Frontal cortex (tissue), 4 donors: ENCODE measurements around the gene SPRED3. TPM values are rescaled to one million over a fixed set of nuclear protein-coding genes. Genes with fewer than 3 reads are reported as not detected.
"Not testable (repeated sequence)": the region's sequence is repeated elsewhere in the genome, so short reads cannot be mapped to it uniquely, and the experiment has no call there.

Experiments
- DNase-seq, 2 donors: peaks; one replicate each; pipeline ENCODE4 v3.0.0; 2012; ENCODE audit warnings: low spot score in 2 of 2
- FAIRE-seq: peaks from 2 replicates; lab custom pipeline; 2012; peaks lifted over from hg19 to GRCh38; lab: Jason Lieb, UNC
- total RNA-seq: library from RNA; depleted of rRNA; stranded (reverse); fragments of >200 nt; gene quantifications from one replicate; pipeline ENCODE4 v1.2.3, GENCODE V29; 2014
- donor health status: control.
- donor health status: control.
- donor health status: control.

The SPRED3 gene, protein sequence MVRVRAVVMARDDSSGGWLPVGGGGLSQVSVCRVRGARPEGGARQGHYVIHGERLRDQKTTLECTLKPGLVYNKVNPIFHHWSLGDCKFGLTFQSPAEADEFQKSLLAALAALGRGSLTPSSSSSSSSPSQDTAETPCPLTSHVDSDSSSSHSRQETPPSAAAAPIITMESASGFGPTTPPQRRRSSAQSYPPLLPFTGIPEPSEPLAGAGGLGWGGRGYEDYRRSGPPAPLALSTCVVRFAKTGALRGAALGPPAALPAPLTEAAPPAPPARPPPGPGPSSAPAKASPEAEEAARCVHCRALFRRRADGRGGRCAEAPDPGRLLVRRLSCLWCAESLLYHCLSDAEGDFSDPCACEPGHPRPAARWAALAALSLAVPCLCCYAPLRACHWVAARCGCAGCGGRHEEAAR
- 1.6 TPM for total RNA-seq

DNA sequence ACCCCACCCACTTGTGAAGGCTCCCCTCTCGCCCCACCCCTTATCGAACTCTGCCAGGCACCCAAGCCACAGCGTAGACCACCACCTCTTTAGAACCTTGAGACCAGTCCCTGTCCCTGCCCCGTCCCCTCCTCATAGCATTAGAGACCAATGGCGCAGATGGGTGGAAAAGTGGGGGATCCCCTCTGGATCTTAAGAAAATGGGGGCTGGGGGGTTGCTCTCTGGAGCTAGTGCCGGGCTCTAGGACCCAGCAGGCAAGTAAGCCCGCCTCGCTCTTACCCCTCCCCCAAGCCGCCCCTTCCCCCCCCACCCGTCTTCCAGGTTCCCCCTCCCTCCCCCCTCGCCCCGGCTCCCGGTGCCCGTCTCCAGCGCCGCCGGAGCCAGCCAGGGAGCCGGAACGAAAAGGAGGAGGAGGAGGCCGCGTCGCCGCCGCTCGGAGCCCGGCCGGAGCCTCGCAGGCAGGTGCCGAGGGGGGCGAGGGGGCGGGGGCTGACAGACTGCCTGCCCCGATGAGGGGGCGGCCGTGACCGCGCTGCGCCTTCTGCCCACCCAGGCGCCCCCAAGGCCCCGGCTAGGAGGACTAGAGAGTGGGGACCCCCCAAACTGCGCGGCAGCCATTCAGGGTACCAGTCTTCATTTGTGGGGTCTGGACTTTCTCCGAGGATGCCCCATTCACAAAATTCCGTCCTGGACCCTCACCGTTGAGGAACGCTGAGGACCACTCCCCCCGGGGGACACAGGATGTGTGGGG lies at the start of gene SPRED3:
SPRED3 (plus strand) TSS at position 349 of the 752 bp plus-strand sequence. CDS start 1,606 bp downstream, outside the sequence.
- peak; percentile 75 to 77 for DNase-seq
- FAIRE-seq: no peak

DNA sequence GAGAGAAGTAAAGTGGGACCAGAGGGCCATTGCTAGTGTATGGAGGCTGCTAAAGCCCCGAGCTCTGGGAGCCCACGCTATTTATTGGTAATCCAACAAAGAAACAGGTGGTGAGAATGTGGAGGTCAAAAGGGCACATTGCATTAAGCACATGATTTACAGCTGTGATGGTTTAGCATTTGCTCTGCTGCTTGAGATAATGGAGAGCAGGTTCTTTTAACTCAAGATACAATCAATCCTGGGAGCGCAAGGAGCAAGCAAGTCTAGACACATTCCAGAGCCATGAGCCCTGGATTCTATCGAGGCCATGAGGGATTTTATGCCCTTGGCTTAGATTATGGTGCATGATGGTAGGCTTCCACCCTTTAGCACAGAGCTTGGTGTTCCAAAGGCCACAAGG lies 49.5 kb upstream of the SPRED3 start:
- DNase-seq, FAIRE-seq: not testable (repeated sequence)

DNA sequence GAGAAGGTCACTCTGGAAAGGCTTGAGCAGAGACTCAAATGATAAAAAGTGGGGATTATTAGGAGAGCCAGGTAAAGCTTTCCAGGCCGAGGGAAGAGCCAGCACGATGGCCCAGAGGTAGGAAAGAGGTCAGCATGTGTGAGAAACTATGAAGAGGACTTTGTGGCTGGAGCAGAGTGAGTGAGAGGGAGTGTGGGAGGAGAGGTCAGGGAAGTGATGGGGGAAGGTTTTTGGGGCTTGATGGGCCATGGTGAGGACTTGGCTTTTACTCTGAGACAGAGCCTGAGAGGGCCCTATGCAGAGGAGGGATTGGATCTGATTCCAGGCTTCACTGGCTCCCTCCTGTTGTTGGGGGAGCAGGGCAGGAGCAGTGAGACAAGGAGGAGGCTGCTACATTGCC lies 47.6 kb upstream of the SPRED3 start:
- DNase-seq: no peak
- no peak for FAIRE-seq

DNA sequence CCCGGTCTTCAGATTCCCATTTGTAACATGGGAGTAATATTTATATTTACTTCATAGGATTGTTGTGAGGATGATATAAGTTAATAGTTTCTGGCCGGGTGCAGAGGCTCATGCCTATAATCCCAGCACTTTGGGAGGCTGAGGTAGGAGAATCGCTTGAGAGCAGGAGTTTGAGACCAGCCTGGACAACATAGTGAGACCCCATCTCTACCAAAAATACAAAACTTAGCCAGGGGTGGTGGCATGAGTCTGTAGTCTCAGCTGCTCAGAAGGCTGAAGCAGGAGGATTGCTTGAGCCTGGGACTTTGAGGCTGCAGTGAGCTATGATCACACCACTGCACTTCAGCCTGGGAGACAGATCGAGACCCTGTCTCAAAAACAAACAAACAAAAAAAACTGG lies 41.7 kb upstream of the SPRED3 start:
- DNase-seq (no peak), FAIRE-seq (no peak)

DNA sequence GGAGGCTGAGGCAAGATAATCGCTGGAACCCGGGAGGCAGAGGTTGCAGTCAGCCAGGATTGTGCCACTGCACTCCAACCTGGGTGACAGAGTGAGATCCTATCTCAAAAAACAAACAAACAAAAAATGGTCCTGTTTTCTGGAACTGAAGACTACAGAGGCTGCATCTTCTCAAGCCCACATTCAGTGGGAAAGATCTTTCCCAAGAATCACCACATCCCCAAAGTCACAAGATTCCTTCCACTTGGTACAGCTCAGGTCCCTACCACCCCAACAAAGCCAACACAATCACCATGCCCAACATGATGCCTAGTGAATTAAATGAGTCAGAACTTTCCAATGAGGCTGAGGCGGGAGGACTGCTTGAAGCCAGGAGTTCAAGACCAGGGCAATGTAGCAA lies 37.6 kb upstream of the SPRED3 start:
- no peak for FAIRE-seq

DNA sequence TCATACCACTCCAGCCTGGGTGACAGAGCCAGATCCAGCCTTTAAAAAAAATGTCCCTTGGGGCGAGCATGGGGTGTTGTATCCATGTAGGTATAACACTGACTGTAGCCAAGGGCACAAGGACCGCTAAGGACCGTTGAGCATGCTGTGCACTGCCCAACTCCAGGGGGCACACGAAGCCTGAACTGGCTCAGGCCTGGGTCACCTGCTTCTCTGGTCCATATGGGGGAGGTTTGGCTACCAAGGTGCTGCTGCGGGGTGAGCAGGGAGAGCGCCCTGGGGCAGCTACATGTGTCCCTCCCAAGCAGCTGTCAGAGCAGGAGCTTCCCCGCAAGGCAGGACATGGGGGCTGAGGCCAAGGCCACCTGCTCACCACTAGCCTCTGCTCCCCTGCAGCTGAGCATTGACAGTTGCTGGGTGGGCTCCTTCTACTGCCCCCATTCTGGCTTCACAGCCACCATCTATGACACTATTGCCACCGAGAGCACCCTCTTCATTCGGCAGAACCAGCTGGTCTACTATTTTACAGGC lies 36.6 kb upstream of the SPRED3 start:
- FAIRE-seq: no peak

More for the DNA sequence above, 37.6 kb upstream of the SPRED3 start:
- DNase-seq: no peak

DNA sequence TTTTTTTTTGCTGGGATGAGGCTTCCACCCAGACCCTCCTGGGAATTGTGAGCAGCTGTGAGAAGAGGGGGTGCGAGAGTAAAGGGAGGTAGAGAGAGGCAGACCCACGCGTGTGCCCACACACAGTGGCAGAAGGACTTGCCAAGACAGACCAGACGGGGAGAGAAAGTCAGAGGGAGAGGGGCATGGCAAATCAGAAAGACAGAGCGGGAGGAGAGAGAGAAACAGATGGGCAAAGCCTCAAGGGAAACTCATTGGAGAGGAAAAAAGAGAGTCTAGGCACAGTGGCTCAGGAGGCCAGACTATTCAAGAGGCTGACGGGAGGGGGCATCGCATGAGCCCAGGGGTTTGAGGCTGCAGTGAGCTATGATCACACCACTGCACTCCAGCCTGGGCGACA lies 35.9 kb upstream of the SPRED3 start:
- DNase-seq (no peak), FAIRE-seq (no peak)

More for the DNA sequence above, 36.6 kb upstream of the SPRED3 start:
- no peak for DNase-seq

DNA sequence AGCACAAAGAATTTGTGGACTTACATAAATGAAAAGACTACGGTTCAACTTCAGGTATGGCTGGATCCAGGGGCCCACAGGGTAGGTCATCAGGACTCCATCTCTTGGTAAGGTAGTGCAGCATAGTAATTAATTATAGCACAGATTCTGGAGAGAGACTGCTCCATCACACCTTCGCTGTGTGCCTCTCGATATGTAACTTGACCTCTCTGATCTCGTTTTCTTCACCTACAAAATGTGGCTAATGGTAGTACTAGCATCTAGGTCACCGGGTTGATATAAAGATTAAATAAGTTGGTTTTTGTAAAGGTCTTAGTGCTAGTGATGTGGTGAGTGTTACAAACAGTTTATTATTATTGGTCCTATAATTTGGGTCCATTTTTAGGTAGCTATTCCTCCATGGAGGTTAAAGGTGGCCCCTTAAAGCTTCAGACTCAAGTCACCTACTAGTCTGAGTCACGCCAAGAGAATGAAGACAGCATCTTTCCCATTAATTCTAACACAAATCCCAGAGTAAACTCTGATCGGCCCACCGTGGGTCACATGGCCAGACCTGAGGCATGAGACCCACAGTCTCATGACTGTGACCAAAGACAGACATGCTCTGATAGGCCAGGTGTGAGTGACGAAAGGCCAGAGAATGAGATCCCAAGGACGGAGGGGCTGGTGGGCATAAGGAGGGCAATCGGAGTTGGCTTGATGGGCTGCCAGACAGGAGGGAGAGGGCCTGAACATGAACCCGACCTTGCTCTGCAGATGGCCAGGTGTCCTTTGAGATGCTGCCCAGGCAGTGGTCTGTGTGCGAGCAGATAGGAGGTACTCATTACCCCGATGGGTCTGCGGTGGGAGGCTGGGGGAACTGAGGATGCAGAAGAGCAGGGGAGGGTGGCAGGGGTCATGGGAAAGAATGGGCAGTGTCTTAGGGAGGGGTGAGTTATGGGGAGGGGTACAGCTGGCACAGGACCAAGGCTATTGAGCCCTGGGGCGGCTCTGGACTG lies 32.5 kb upstream of the SPRED3 start:
- DNase-seq (no peak), FAIRE-seq (no peak)

DNA sequence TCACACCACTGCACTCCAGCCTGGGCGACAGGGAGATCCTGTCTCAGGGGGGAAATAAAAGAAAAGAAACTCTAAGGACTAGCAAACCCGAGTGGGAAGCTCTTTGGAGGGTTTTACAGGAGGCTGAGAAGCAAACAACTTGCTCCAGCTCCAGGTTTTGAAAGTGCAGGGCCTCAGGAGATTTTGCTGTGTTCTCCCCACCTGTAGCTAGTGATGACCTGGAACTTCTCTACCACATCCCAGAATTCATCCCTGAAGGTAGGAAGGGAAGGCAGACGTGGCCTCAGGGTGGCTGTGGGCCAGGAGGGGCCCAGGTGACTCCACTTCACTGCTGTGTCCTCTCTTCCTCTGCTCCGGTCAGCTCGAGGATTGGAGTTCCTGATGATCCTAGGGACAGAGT lies 30.4 kb upstream of the SPRED3 start:
- DNase-seq (no peak), FAIRE-seq (no peak)

DNA sequence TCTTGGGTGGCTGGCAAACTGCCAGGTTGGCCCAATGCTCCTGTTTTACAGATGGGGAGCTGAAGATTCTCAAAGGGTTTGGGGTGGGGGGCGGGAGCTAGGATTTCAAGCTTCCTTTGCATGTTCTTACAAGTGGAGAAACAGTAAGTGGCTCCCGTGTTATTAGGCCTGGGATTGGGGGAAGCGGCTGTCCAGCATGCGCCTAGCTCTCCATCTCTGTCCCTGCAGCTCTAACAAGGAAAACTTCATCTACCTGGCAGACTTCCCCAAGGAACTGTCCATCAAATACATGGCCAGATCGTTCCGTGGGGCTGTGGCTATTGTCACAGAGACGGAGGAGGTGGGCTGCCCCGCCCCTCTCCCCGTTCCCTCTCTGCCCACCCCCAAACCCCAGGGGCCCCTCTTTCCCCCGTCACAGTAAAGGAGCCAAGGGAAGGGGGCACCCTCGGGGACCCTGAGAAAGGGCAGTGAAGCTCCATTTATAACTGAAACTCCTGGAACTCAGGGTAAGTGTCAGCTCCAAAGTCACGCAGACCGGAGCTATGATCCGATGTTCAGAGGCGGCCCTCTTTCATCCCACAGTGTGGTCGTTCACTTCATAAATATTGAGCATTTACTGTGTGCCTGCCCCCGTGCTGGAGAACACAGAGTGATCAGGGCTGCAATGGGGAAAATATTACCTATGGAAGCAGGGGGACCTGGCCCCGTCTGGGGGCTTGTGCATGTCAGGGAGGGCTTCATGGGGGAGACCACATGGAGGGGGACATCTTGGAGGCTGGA lies 29.1 kb upstream of the SPRED3 start:
- FAIRE-seq (no peak), DNase-seq (no peak)

DNA sequence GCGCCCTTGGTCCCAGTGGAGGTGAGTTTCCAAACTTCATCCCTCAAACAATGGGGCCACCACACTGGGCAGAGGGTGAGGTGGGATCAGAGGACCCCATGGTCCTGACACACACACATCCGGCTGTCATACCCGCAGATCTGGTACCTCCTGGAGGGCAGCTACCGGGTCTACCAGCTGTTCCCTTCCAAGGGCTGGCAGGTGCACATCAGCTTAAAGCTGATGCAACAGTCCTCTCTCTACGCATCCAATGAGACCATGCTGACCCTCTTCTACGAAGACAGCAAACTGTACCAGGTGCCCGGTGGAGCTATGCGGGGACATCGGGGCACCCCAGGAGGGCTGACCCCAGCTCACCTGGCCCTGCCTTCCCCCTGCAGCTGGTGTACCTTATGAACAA lies 28.1 kb upstream of the SPRED3 start:
- no peak for DNase-seq
- FAIRE-seq: no peak

DNA sequence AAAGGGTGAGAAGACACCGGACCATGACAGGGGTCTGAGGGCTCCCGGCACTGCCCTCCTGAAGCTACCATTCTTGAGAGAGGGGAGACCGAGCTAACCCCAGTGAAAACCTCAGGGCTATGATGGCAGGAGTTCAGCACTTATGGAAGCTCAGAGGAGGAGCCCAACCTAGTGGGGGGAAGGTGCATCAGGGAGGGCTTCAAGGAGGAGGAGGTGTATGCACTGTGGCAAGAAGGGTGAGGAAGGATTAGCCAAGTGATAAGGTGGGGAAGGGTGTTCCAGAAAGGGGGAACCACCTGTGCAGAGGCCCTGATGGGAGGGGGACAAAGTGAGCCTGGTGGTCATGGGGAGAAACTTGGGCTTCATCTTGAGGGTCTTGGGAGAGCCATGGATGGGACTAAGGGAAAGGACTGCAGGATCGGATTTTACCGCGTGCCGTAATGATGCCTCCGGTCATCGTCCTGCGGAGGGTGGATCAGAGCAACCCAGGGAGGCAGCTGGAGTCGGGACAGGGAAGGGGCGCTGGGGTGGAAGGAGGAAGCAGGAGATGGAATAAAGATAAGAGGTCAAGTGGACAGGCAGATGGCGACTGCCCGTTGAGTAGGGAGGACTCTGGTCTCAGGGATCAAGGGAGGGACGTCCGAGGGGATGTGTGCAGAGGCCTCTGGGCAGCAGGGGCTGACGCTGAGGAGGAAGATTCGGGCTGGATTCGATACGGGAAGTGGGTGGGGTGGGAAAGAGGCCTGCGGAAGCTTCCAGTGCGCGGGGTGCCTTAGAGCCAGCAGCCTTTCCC lies 27.5 kb upstream of the SPRED3 start:
- DNase-seq: no peak

DNA sequence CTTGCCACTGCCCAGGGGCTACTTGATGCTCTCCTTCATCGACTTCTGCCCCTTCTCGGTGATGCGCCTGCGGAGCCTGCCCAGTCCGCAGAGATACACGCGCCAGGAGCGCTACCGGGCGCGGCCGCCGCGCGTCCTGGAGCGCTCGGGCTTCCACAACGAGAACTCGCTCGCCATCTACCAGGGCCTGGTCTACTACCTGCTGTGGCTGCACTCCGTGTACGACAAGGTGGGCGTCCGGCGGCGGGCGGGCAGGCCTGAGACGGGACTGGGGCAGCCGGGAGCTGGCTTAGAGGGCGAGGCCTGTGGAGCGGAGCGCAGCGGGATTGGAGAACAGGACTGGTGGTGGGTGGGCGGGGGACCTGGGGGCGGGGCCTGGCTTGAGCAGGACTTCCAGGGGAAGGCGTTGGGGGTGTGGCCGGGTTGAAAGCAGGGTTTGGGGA lies 26.8 kb upstream of the SPRED3 start:
- FAIRE-seq (no peak), DNase-seq (peak; percentile 66 to 81)

More for the DNA sequence above, 27.5 kb upstream of the SPRED3 start:
- FAIRE-seq: no peak

DNA sequence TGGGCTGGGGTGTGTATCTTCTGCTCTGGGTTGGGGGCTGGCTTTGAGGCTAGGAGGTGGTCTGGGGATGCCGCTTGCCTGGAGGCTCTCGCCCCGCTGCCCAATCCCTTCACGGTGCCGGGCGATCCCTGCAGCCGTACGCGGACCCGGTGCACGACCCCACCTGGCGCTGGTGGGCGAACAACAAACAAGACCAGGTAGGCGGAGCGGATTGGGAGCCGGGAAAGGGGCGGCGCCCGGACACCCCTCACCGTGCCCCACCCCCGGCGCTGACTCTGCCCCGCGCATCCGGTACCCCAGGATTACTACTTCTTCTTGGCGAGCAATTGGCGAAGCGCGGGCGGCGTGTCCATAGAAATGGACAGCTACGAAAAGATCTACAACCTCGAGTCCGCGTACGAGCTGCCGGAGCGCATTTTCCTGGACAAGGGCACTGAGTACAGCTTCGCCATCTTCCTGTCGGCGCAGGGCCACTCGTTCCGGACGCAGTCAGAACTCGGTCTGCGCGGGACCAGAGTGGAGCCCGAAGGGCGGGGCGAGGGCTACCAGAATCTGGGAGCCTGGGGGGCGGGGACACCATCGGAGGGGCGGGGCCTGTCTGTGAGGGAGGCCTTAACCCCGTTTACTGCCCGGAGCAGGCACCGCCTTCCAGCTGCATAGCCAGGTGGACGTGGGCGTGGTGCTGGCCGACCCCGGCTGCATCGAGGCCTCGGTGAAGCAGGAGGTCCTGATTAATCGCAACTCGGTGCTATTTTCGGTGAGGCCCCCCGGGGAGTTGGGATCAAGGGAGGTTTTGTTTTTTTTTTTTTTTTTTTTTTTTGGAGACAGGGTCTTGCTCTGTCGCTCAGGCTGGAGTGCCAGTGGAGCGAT lies 26.2 kb upstream of the SPRED3 start:
- FAIRE-seq (no peak), DNase-seq (peak in 1 of 2 donors; percentile 60)

DNA sequence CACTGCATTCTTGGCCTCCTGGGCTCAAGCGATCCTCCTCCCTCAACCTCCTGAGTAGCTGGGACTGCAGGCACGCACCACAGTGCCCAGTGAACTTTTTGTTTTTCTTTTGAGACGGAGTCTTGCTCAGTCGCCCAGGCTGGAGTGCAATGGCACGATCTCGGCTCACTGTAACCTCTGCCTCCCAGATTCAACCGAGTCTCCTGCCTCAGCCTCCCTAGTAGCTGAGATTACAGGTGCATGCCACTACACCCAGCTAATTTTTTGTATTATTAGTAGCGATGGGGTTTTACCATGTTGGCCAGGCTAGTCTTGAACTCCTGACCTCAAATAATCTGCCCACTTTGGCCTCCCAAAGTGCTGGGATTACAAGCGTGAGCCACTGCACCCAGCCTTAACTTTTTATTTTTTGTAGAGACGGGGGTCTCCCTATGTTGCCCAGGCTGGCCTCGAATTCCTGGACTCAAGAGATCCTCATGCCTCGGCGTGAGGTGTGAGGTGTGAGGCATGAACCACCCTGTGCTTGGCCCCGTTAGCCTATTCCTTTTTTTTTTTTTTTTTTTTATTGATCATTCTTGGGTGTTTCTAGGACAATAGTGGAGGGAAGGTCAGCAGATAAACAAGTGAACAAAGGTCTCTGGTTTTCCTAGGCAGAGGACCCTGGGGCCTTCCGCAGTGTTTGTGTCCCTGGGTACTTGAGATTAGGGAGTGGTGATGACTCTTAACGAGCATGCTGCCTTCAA lies 25.4 kb upstream of the SPRED3 start:
- not testable (repeated sequence) for FAIRE-seq, DNase-seq

DNA sequence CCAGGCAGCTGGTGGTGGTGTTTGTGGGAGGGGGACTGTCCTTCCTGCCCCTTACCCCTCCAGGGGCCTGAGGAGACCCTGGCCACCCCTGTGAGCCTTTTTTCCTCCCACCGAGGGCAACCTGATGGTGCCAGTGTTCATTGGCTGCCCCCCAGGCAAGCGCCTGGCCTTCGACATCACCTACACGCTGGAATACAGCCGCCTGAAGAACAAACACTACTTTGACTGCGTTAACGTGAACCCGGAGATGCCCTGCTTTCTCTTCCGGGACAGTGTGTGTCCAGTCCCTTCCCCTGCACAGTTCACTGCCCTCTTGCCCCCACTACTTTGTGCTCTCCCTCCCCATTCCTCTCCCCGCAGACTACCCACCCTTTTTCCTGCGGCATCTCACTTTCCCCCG lies 21.5 kb upstream of the SPRED3 start:
- no peak for DNase-seq
- no peak for FAIRE-seq
